Erythroblast (primary cell): ENCODE data around the gene LKAAEAR1.

ENCODE experiments used
- GATA1 ChIP-seq: IDR thresholded peaks from 2 replicates; pipeline ENCODE4 v1.6.1; 2011; ENCODE audit warnings: low read depth, mild to moderate bottlenecking, control low read depth, low read length, moderate library complexity
- POLR2A ChIP-seq: IDR thresholded peaks from 2 replicates; pipeline ENCODE4 v1.6.1; 2011; ENCODE audit warnings: mild to moderate bottlenecking, low read length

DNA sequence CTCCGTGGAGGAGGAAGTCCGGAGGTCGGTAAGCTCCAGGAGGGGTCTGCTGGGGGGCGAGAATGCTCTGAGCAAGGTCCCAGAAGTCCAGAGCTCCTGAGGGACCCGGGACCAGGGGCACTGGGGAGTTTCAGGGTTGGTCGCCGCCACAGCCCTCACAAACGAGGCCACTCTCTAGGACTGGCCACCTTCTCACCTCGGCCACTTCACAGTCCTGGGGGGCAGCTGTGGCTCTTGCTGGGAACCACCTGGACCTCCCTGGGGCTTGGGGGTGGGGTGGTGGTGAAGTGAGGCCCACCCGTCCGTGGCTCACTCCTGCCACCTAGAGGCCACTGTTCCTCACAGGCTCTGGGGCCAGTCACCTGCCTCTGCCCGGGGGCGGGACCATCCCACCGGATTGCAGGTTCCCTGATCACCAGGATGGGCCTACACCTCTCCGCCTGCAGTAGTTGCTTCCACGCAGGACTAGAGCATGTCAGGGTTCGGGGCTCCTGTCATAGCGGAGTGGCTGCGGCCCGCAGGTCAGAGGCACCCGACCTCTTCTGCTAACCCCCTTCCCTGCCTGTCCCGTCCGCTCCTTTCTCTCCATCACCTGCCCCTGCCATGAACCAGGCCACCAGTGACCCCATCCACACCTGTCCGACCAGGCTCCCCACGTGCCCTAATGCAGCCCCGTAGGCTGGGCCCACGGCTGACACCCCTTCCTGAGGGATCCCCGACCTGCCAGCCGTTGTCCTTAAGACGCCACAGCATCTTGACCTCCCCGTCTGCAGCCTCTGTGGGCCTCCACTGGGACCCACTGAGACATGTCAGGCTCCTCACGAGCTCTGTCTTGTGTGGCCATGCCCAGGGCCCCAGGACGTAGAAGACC, 26.3 kb downstream of the LKAAEAR1 start:
- TF ChIP-seq POLR2A = no peak
- TF ChIP-seq GATA1 = no peak
